Ishikawa (cell line): ENCODE data around the gene FABP6.

Experiments
- CEBPB ChIP-seq: IDR thresholded peaks from 2 replicates; pipeline ENCODE4 v1.6.1; 2012
- CREB1 ChIP-seq: IDR thresholded peaks from 2 replicates; pipeline ENCODE4 v1.6.1; 2012; ENCODE audit warnings: low read depth
- EGR1 ChIP-seq: IDR thresholded peaks from 2 replicates; pipeline ENCODE4 v1.6.1; 2012
- EP300 ChIP-seq: IDR thresholded peaks from 2 replicates; pipeline ENCODE4 v1.6.1; 2012; ENCODE audit warnings: borderline replicate concordance
- FOXM1 ChIP-seq: IDR thresholded peaks from 2 replicates; pipeline ENCODE4 v1.6.1; 2012; ENCODE audit warnings: low read depth, borderline replicate concordance
- NFIC ChIP-seq: IDR thresholded peaks from 2 replicates; pipeline ENCODE4 v1.6.1; 2012
- RAD21 ChIP-seq: IDR thresholded peaks from 2 replicates; pipeline ENCODE4 v1.6.1; 2012; ENCODE audit warnings: low read depth
- TAF1 ChIP-seq: IDR thresholded peaks from 2 replicates; pipeline ENCODE4 v1.6.1; 2012; ENCODE audit warnings: low read depth, mild to moderate bottlenecking
- TCF12 ChIP-seq: IDR thresholded peaks from 2 replicates; pipeline ENCODE4 v1.6.1; 2012; ENCODE audit warnings: low read depth
- TEAD4 ChIP-seq: IDR thresholded peaks from 2 replicates; pipeline ENCODE4 v1.6.1; 2012
- YY1 ChIP-seq: IDR thresholded peaks from 2 replicates; pipeline ENCODE4 v1.6.1; 2012; ENCODE audit warnings: low read depth
- ZBTB7A ChIP-seq: IDR thresholded peaks from 2 replicates; pipeline ENCODE4 v1.6.1; 2012; ENCODE audit warnings: low read depth
- TF ChIP-seq, protein P1 (sequence below): IDR thresholded peaks from 2 replicates; pipeline ENCODE4 v1.6.1; 2012; ENCODE audit warnings: low read depth, mild to moderate bottlenecking
- TF ChIP-seq, protein P2 (sequence below): IDR thresholded peaks from 2 replicates; pipeline ENCODE4 v1.6.1; 2012
- TF ChIP-seq, protein P3 (sequence below): IDR thresholded peaks from 2 replicates; pipeline ENCODE4 v1.6.1; 2012

FABP6 gene

DNA sequence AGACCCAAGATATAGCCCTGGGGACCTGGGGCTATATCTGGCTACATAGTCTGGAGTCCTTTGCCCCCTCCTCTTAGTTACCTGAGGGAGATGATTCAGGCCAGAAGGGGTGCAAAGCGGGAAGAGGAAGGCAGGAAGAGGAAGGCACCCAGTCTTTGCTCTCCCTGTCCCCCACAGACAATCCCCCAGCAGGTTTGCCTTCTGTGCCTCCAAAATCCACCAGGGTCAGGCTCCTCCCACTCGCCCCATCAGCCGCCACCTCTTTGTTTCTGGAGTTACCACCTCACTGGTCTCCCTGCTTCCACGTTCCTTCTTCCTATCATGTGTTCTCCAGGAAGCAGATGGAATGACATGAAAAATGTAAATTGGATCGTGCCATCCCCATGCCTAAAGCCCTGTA, 31.2 kb upstream of the FABP6 start:
- TF ChIP-seq CREB1 (no peak), CEBPB (no peak), FOXM1 (no peak), EP300 (no peak), TCF12 (no peak), RAD21 (no peak), TEAD4 (no peak), ZBTB7A (no peak)
- TF ChIP-seq, protein P1, sequence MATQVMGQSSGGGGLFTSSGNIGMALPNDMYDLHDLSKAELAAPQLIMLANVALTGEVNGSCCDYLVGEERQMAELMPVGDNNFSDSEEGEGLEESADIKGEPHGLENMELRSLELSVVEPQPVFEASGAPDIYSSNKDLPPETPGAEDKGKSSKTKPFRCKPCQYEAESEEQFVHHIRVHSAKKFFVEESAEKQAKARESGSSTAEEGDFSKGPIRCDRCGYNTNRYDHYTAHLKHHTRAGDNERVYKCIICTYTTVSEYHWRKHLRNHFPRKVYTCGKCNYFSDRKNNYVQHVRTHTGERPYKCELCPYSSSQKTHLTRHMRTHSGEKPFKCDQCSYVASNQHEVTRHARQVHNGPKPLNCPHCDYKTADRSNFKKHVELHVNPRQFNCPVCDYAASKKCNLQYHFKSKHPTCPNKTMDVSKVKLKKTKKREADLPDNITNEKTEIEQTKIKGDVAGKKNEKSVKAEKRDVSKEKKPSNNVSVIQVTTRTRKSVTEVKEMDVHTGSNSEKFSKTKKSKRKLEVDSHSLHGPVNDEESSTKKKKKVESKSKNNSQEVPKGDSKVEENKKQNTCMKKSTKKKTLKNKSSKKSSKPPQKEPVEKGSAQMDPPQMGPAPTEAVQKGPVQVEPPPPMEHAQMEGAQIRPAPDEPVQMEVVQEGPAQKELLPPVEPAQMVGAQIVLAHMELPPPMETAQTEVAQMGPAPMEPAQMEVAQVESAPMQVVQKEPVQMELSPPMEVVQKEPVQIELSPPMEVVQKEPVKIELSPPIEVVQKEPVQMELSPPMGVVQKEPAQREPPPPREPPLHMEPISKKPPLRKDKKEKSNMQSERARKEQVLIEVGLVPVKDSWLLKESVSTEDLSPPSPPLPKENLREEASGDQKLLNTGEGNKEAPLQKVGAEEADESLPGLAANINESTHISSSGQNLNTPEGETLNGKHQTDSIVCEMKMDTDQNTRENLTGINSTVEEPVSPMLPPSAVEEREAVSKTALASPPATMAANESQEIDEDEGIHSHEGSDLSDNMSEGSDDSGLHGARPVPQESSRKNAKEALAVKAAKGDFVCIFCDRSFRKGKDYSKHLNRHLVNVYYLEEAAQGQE, result no peak
- TF ChIP-seq, protein P2, sequence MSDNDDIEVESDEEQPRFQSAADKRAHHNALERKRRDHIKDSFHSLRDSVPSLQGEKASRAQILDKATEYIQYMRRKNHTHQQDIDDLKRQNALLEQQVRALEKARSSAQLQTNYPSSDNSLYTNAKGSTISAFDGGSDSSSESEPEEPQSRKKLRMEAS, result no peak

DNA sequence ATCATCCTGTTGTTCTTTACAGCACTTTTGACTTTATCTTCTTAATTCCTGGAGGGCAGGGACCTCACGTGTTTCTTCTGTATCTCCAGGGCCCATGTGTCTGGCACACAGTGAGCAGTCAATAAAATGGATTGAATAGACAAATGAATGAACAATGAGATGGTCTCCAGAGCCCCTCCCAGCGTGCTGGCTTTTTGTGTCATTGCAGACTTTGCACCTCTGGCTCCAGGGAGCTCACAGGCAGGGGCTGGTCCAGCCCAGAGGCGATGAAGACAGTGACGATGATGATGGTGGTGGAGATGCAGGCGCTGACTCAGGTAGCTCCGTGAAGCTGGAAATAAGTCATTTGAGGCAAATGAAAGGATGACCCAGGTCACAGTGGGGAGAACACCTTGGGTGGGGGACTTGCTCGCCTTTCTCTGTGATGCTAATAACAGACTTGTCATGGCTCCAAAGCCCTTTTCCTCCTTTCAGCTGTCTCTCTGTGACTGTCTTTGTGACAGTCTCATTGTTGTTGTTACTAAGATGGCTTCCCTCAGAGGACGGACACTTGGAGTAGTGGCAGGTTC, 30.4 kb upstream of the FABP6 start:
- no peak for TF ChIP-seq ZBTB7A
- no peak for TF ChIP-seq CEBPB
- no peak for TF ChIP-seq TCF12
- TF ChIP-seq, protein P1, result no peak
- no peak for TF ChIP-seq EP300
- no peak for TF ChIP-seq TEAD4
- no peak for TF ChIP-seq NFIC
- no peak for TF ChIP-seq RAD21

DNA sequence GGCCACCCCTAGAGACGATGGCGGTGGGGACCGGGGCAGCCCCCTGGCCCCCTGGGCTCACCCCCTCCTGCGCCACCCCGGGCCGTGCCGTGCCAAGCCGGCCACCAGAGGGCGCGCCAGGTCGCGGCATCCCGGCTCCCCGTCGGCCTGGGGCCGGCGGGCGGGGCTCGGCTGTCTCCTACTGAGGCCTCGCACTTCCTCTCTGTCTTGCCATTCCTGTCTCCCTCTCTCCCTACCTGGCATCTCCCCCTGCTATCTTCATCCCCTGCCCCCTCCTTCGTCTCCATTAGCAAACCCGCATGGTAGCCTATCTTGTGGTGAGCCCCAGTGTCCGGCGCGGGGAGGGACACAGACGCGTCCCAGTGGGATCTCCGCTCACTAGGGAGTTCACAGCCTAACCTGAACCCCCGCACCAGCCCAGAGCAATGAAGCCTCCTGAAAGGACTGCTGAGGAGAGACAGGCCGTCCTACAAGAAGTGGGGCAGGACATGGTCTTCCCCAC, 29.8 kb upstream of the FABP6 start:
- 0 out of 2 replicates have a peak, but pooled peaks have one; percentile 43 for TF ChIP-seq YY1
- peak; percentile 99 for TF ChIP-seq ZBTB7A
- TF ChIP-seq, protein P2, result 0 out of 2 replicates have a peak, but pooled peaks have one; percentile 30
- no peak for TF ChIP-seq TAF1
- TF ChIP-seq RAD21, result peak; percentile 83
- TF ChIP-seq EGR1, result no peak
- TF ChIP-seq, protein P3, sequence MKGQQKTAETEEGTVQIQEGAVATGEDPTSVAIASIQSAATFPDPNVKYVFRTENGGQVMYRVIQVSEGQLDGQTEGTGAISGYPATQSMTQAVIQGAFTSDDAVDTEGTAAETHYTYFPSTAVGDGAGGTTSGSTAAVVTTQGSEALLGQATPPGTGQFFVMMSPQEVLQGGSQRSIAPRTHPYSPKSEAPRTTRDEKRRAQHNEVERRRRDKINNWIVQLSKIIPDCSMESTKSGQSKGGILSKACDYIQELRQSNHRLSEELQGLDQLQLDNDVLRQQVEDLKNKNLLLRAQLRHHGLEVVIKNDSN, result no peak
- TF ChIP-seq, protein P1, result no peak
- no peak for TF ChIP-seq CREB1
- no peak for TF ChIP-seq CEBPB
- TF ChIP-seq TEAD4, result 0 out of 2 replicates have a peak, but pooled peaks have one; percentile 11
- TF ChIP-seq TCF12, result 0 out of 2 replicates have a peak, but pooled peaks have one; percentile 20

DNA sequence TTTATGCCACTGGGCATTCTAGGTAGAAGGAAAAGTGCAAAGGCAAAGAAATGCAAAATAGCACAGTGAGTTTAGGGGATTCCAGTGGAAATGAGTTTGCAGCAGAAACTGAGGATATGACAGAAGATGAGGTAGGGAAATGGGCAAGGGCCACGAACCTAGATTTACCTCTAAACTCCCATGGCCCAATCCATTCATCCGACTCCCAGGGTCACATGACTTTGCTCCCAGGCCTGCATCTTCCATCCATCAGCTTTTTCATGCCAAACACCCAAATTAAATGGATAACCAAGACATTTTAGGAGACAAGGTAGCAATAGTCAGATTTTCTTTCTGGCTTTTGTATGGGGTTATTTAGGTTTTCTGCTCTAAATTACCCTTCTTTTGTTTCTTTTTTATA, 22.2 kb upstream of the FABP6 start:
- no peak for TF ChIP-seq NFIC
- TF ChIP-seq, protein P3, result peak; percentile 49; the same call in 1 of the 2 replicates

DNA sequence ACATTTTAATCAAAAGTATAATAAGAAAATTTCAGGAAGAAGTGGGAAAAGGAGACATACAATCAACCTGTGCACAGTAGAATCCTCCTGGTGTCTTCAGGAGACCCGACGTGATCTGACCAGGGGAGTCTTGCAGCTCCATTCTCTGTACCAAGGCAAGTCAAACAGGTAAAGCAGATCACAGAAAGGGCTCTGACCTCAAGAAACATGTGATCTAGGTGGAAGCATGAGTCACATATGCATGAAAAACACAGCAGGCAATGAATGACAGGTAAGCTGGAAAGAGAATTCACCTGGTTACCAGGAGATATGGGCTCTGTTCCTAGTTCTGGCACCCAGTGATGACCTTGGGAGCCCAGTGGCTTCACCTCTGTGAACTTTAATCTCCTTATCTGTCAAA, 19.4 kb upstream of the FABP6 start:
- no peak for TF ChIP-seq ZBTB7A
- TF ChIP-seq, protein P3, result peak; percentile 52; the same call in 1 of the 2 replicates
